Liver (tissue), 3 donors: ENCODE measurements around the gene PIAS1.

Experiments
- ATF3 ChIP-seq: IDR thresholded peaks from 2 replicates; pipeline ENCODE4 v1.6.1; 2016; ENCODE audit warnings: antibody characterized with exemption
- CTCF ChIP-seq: fragments of 150-350 bp; IDR thresholded peaks from 2 replicates; pipeline ENCODE4 v1.5.1; 2017; ENCODE audit warnings: improper control_type of control experiment, low read depth, low read length; ENCODE audit not compliant: missing input control
- HNF4A ChIP-seq, 2 donors: conservative IDR thresholded peaks; 2 replicates each; pipeline ENCODE4 v1.6.1; 2016; ENCODE audit warnings: antibody characterized with exemption in 2 of 2, mild to moderate bottlenecking in 2 of 2
- MAX ChIP-seq: IDR thresholded peaks from 2 replicates; pipeline ENCODE4 v1.6.1; 2016; ENCODE audit warnings: antibody characterized with exemption
- SP1 ChIP-seq: IDR thresholded peaks from 2 replicates; pipeline ENCODE4 v1.6.1; 2018; ENCODE audit warnings: antibody characterized with exemption, mild to moderate bottlenecking
- donor health status: healthy.
- donor health status: healthy.

- TF ChIP-seq MAX (no peak), CTCF (no peak), HNF4A (conservative IDR thresholded peaks at IDR 0.05) (no peak), SP1 (no peak), ATF3 (no peak)
Observed at GRCh38 chr15:68183616-68184315, 129.7 kb downstream of the PIAS1 start.
